HCT116 (cell line): ENCODE measurements around the gene LRIG3. TPM values are rescaled to one million over a fixed set of nuclear protein-coding genes. Genes with fewer than 3 reads are reported as not detected.

Source experiments
- ATAC-seq: fragments of 200-7000 bp; cut with Tn5 transposase; 2 replicates; pipeline ENCODE4 v1.9.1; 2020; ENCODE audit warnings: mild to moderate bottlenecking, moderate library complexity
- BruUV-seq: library from RNA; stranded (reverse); fragments of 400-500 nt; replicated peaks from 2 replicates; lab custom pipeline; 2021; lab: Mats Ljungman, UMichigan
- CTCF ChIA-PET: fragments of 300-600 bp; sonication (Branson Sonifier 250); formaldehyde crosslinking; loops from one replicate; lab custom pipeline; 2021; ENCODE audit warnings: antibody characterized with exemption; lab: Charles Lee
- POLR2A ChIA-PET: fragments of 300-600, 350-600 bp; sonication (Branson Sonifier 250); formaldehyde crosslinking; loops from one replicate; lab custom pipeline; 2021; ENCODE audit warnings: antibody characterized with exemption; lab: Charles Lee
- RAD21 ChIA-PET, 2 experiments: fragments of 300-600 bp; sonication (Branson Sonifier 250); formaldehyde crosslinking; loops; one replicate each; lab custom pipeline; 2023; ENCODE audit warnings: low total read pairs in 2 of 2; ENCODE audit not compliant: uncharacterized antibody in 2 of 2, unreplicated experiment in 2 of 2, low non-redundant PET in 1 of 2; lab: Charles Lee
- DNase-seq: peaks from one replicate; pipeline ENCODE4 v3.0.0-alpha.2; 2010; ENCODE audit warnings: low read depth, low spot score
- H2AFZ ChIP-seq: fragments of 200-600 bp; shearing (Covaris generic), sonication (generic); 2 replicates; pipeline ENCODE4 v1.6.1; 2017; ENCODE audit warnings: low read depth, mixed run types, mixed read lengths, antibody characterized with exemption, low read length; ENCODE audit not compliant: poor library complexity, severe bottlenecking
- H3K27ac ChIP-seq: 2 replicates; pipeline ENCODE4 v1.5.1; 2012; ENCODE audit warnings: low read depth, low read length
- H3K27me3 ChIP-seq: fragments of 200-600 bp; sonication (generic); 2 replicates; pipeline ENCODE4 v1.6.1; 2016; ENCODE audit warnings: mixed run types, low read length, mixed read lengths; ENCODE audit not compliant: insufficient read depth
- H3K36me3 ChIP-seq, 2 experiments: fragments of 200-500 bp in 1 of 2; fragments of 200-600 bp in 1 of 2; sonication (Bioruptor generic) in 1 of 2; sonication (generic) in 1 of 2; 2 replicates each; pipeline versions ENCODE4 v1.5.1 to v1.6.1; 2014 to 2016; ENCODE audit warnings: low read length in 2 of 2, inconsistent platforms in 1 of 2, mixed read lengths in 1 of 2, mixed run types in 1 of 2; ENCODE audit not compliant: insufficient read depth in 2 of 2, control insufficient read depth in 1 of 2
- H3K4me1 ChIP-seq, 2 experiments: fragments of 200-600 bp in 1 of 2; sonication (generic) in 1 of 2; 2 replicates each; pipeline versions ENCODE4 v1.5.1 to v1.6.1; 2012 to 2017; ENCODE audit warnings: low read length in 2 of 2, inconsistent platforms in 1 of 2, mild to moderate bottlenecking in 1 of 2, mixed read lengths in 1 of 2, mixed run types in 1 of 2, moderate library complexity in 1 of 2; ENCODE audit not compliant: insufficient read depth in 2 of 2, control insufficient read depth in 1 of 2
- H3K4me2 ChIP-seq: fragments of 200-600 bp; sonication (generic); 2 replicates; pipeline ENCODE4 v1.6.1; 2017; ENCODE audit warnings: mixed run types, low read length, mixed read lengths
- H3K4me3 ChIP-seq, 2 experiments: fragments of 200-600 bp in 1 of 2; sonication (generic) in 1 of 2; replicated peaks in 1 of 2; 2 replicates each; pipeline ENCODE4 v1.5.1; 2011 to 2016; ENCODE audit warnings: low read length in 2 of 2, control low read depth in 1 of 2, low read depth in 1 of 2, mild to moderate bottlenecking in 1 of 2, mixed read lengths in 1 of 2, mixed run types in 1 of 2
- H3K79me2 ChIP-seq: fragments of 200-600 bp; sonication (generic); 2 replicates; pipeline ENCODE4 v1.6.1; 2017; ENCODE audit warnings: mild to moderate bottlenecking, mixed run types, low read length, moderate library complexity, mixed read lengths; ENCODE audit not compliant: insufficient read depth
- H3K9ac ChIP-seq: fragments of 200-600 bp; sonication (generic); 2 replicates; pipeline ENCODE4 v1.6.1; 2016; ENCODE audit warnings: low read length, mixed read lengths
- H3K9me2 ChIP-seq: fragments of 200-600 bp; sonication (generic), shearing (Covaris generic); 2 replicates; pipeline ENCODE4 v1.6.1; 2017; ENCODE audit warnings: mixed run types, mild to moderate bottlenecking, moderate library complexity; ENCODE audit not compliant: insufficient read depth
- H3K9me3 ChIP-seq, 2 experiments: fragments of 200-500 bp in 1 of 2; fragments of 200-600 bp in 1 of 2; sonication (Bioruptor generic) in 1 of 2; sonication (generic) in 1 of 2; 2 replicates each; pipeline ENCODE4 v1.6.1; 2014 to 2017; ENCODE audit warnings: low read length in 2 of 2, mixed read lengths in 2 of 2, inconsistent platforms in 1 of 2, low read depth in 1 of 2, mild to moderate bottlenecking in 1 of 2, mixed run types in 1 of 2, moderate library complexity in 1 of 2; ENCODE audit not compliant: control insufficient read depth in 1 of 2, insufficient read depth in 1 of 2
- H4K20me1 ChIP-seq: fragments of 200-600 bp; sonication (generic), shearing (Covaris generic); 2 replicates; pipeline ENCODE4 v1.6.1; 2017; ENCODE audit warnings: mixed run types, mild to moderate bottlenecking, moderate library complexity; ENCODE audit not compliant: insufficient read depth
- CEBPB ChIP-seq: IDR thresholded peaks from 2 replicates; pipeline ENCODE4 v1.6.1; 2012; ENCODE audit warnings: low read depth
- CTCF ChIP-seq, 3 experiments: fragments of 200-600 bp in 1 of 3; sonication (generic) in 1 of 3; IDR thresholded peaks in 2 of 3; conservative IDR thresholded peaks in 1 of 3; 2 replicates each; pipeline ENCODE4 v1.5.1; 2012 to 2017; ENCODE audit warnings: low read depth in 2 of 3, low read length in 2 of 3, antibody characterized with exemption in 1 of 3, borderline replicate concordance in 1 of 3, control low read depth in 1 of 3, mild to moderate bottlenecking in 1 of 3, mixed read lengths in 1 of 3, mixed run types in 1 of 3, moderate library complexity in 1 of 3; ENCODE audit not compliant: insufficient read depth in 1 of 3
- ELF1 ChIP-seq: IDR thresholded peaks from 2 replicates; pipeline ENCODE4 v1.6.1; 2012; ENCODE audit warnings: low read depth, borderline replicate concordance
- EZH2 ChIP-seq: fragments of 200-600 bp; sonication (generic); IDR thresholded peaks from 2 replicates; pipeline ENCODE4 v1.6.1; 2017; ENCODE audit warnings: antibody characterized with exemption, mixed run types
- EZH2phosphoT487 ChIP-seq: fragments of 200-600 bp; IDR thresholded peaks from 2 replicates; pipeline ENCODE4 v1.6.1; 2018; ENCODE audit warnings: antibody characterized with exemption, borderline replicate concordance
- JUND ChIP-seq: IDR thresholded peaks from 2 replicates; pipeline ENCODE4 v1.6.1; 2012
- MAX ChIP-seq: IDR thresholded peaks from 2 replicates; pipeline ENCODE4 v1.6.1; 2012
- POLR2A ChIP-seq: IDR thresholded peaks from 2 replicates; pipeline ENCODE4 v1.7.0; 2011; ENCODE audit warnings: borderline replicate concordance; ENCODE audit not compliant: insufficient read depth, insufficient read length; ENCODE audit errors: extremely low read depth
- POLR2AphosphoS5 ChIP-seq: IDR thresholded peaks from 2 replicates; pipeline ENCODE4 v1.6.1; 2011; ENCODE audit warnings: mild to moderate bottlenecking, low read depth, low read length, moderate library complexity
- REST ChIP-seq: IDR thresholded peaks from 2 replicates; pipeline ENCODE4 v1.6.1; 2012; ENCODE audit warnings: low read depth
- SP1 ChIP-seq: IDR thresholded peaks from 2 replicates; pipeline ENCODE4 v1.6.1; 2012; ENCODE audit warnings: low read depth
- SRF ChIP-seq: IDR thresholded peaks from 2 replicates; pipeline ENCODE4 v1.6.1; 2012; ENCODE audit warnings: low read depth
- YY1 ChIP-seq: IDR thresholded peaks from 2 replicates; pipeline ENCODE4 v1.6.1; 2011; ENCODE audit warnings: low read length, low read depth, moderate library complexity, mild to moderate bottlenecking; ENCODE audit not compliant: insufficient replicate concordance; ENCODE audit errors: extremely low read depth
- ZBTB33 ChIP-seq: IDR thresholded peaks from 2 replicates; pipeline ENCODE4 v1.6.1; 2011; ENCODE audit warnings: mild to moderate bottlenecking, low read length, moderate library complexity; ENCODE audit not compliant: insufficient replicate concordance; ENCODE audit errors: extremely low read depth
- ZFX ChIP-seq: fragments of 450-650 bp; IDR thresholded peaks from 2 replicates; pipeline ENCODE4 v1.6.1; 2017
- intact Hi-C: fragments of 100-400 bp; cut with micrococcal nuclease; formaldehyde crosslinking; loops from 2 replicates; pipeline ENCODE4 v1.10.0; 2022
- total RNA-seq: library from RNA; stranded (reverse); gene quantifications from one replicate; pipeline ENCODE4 v1.2.1, GENCODE V29; 2021; ENCODE audit not compliant: unreplicated experiment

LRIG3 gene
- total RNA-seq, 1 experiment from 2014 or later = 11.1 TPM

- intact Hi-C loops = no loop called here
- Histone ChIP-seq H3K4me1 (no peaks in the 10 kb centered on the region), H3K9me2 (no peaks in the 10 kb centered on the region), H3K27me3 (no peaks in the 10 kb centered on the region), H3K9ac (no peak overlapping the region), H3K79me2 (no peaks in the 10 kb centered on the region), H4K20me1 (no peaks in the 10 kb centered on the region), H3K27ac (no peak overlapping the region), H3K4me2 (no peak overlapping the region), H2AFZ (no peak overlapping the region), H3K4me3 (no peak overlapping the region), H3K36me3 (no peaks in the 10 kb centered on the region), H3K9me3 (no peaks in the 10 kb centered on the region)
- ChIA-PET RAD21 (no interaction called here), POLR2A (no interaction called here), CTCF (no interaction called here)
- ATAC-seq (no peak), DNase-seq (no peak)
- no TSS peak for BruUV-seq
- TF ChIP-seq ZBTB33 = no peak
- TF ChIP-seq SRF = no peak
- TF ChIP-seq CTCF (IDR thresholded peaks at IDR 0.05 in 2 of 3, conservative IDR thresholded peaks at IDR 0.05 in 1 of 3; ENCODE audit: borderline replicate concordance in 1 of 3, insufficient read depth in 1 of 3, low read depth in 2 of 3, low read length in 2 of 3) = no peak
- no peak for TF ChIP-seq EZH2
- TF ChIP-seq EZH2phosphoT487 = no peak
- no peak for TF ChIP-seq ZFX
- no peak for TF ChIP-seq POLR2AphosphoS5
- no peak for TF ChIP-seq POLR2A
- no peak for TF ChIP-seq ELF1
- no peak for TF ChIP-seq JUND
- TF ChIP-seq REST = no peak
- no peak for TF ChIP-seq CEBPB
- TF ChIP-seq SP1 = no peak
- TF ChIP-seq YY1 = no peak
- TF ChIP-seq MAX = no peak
- TF ChIP-seq, all 23 proteins: peak for 0
Observed at GRCh38 chr12:58957298-58957697, 37.0 kb upstream of the LRIG3 start.
